ENCODE results near the gene SPACA6.

Gene SPACA6

DNA sequence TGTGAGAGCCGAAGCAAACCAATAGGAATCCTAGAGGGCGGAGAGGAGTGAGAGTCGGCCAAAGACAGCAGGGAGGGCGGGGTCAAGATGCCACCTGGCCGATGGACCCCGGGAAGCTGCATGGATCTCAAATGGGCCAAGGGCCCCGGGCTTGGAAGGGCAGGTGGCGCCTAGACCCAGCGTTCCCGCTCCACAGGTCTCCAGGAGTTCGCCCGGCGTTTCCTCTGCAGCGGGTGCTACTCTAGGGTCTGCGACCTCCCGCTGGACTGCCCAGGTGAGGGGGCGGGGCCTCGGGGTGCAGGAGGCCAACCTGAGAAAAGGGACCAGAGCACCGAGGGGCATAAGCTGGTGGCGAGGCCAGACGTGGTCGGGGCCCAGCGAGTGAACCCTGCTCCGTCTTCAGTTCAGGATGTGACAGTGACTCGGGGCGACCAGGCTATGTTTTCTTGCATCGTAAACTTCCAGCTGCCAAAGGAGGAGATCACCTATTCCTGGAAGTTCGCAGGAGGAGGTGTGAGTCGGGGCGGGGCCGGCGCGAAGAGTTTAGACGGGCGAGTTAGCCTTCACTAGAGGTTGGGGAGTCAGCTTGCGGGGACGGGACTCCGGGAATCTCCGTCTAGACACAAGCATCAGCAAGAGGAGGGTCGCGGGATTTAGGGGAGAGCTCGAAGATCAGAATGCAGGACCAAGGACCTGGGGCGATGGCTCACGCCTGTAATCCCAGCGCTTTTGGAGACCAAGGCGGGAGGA lies 9.9 kb downstream of the SPACA6 start:
- H3K4me1 ChIP-seq (ENCODE audit: control insufficient read depth in 1 of 2, insufficient read depth in 1 of 2, low read depth in 1 of 2, low read length in 1 of 2): peaks cover 36 to 46% of the 10 kb centered on the region in 2 experiments
- TF ChIP-seq, protein P1, sequence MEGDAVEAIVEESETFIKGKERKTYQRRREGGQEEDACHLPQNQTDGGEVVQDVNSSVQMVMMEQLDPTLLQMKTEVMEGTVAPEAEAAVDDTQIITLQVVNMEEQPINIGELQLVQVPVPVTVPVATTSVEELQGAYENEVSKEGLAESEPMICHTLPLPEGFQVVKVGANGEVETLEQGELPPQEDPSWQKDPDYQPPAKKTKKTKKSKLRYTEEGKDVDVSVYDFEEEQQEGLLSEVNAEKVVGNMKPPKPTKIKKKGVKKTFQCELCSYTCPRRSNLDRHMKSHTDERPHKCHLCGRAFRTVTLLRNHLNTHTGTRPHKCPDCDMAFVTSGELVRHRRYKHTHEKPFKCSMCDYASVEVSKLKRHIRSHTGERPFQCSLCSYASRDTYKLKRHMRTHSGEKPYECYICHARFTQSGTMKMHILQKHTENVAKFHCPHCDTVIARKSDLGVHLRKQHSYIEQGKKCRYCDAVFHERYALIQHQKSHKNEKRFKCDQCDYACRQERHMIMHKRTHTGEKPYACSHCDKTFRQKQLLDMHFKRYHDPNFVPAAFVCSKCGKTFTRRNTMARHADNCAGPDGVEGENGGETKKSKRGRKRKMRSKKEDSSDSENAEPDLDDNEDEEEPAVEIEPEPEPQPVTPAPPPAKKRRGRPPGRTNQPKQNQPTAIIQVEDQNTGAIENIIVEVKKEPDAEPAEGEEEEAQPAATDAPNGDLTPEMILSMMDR (IDR thresholded peaks at IDR 0.05): no peak
- peaks cover 43% of the 10 kb centered on the region for H3K27me3 ChIP-seq
- no peaks in the 10 kb centered on the region for H3K9me3 ChIP-seq
- peak overlapping the region; percentile 88 for H3K27ac ChIP-seq
- peak overlapping the region; percentile 72 to 98 for H3K4me3 ChIP-seq (ENCODE audit: low read depth in 1 of 2, low read length in 1 of 2)
- H3K36me3 ChIP-seq: peaks cover 30% of the 10 kb centered on the region

DNA sequence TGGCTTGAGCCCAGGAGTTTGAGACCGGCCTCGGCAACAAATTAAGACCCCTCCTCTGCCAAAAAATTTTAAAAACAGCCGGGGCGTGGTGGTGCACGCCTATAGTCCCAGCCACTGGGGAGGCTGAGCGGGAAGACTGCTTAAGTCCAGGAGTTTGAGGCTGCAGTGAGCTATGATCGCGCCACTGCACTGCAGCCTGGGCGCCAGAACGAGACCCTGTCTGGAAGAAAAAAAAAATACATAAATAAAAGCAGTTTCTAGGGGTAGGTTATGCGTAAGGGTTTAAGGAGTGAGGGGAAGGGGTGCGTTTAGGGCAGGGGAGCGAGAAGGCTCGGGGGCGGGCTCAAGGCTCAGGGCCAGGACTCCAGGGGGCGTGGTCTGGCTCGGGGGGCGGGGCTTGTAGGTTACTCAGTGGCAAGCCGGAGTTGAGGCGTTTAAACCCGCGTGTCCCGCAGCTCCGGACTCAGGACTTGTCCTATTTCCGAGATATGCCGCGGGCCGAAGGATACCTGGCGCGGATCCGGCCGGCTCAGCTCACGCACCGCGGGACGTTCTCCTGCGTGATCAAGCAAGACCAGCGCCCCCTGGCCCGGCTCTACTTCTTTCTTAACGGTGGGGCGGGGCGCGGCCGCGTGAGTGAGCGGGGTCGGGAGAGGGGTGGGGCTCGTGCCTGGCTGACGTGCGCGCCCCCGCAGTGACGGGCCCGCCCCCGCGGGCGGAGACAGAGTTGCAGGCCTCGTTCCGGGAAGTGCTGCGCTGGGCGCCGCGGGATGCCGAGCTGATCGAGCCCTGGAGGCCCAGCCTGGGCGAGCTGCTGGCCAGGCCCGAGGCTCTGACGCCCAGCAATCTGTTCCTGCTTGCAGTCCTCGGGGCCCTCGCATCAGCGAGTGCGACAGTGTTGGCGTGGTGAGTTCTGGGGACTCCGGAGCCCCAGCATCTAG lies 10.7 kb downstream of the SPACA6 start:
- Histone ChIP-seq H3K9me3 (no peaks in the 10 kb centered on the region), H3K36me3 (peaks cover 30% of the 10 kb centered on the region), H3K27ac (peak overlapping the region; percentile 88), H3K4me1 (ENCODE audit: control insufficient read depth in 1 of 2, insufficient read depth in 1 of 2, low read depth in 1 of 2, low read length in 1 of 2) (peaks cover 36 to 46% of the 10 kb centered on the region in 2 experiments), H3K27me3 (peaks cover 40% of the 10 kb centered on the region), H3K4me3 (ENCODE audit: low read depth in 1 of 2, low read length in 1 of 2) (peak overlapping the region; percentile 72 to 98)
- TF ChIP-seq, protein P1 (IDR thresholded peaks at IDR 0.05): peak; percentile 54

DNA sequence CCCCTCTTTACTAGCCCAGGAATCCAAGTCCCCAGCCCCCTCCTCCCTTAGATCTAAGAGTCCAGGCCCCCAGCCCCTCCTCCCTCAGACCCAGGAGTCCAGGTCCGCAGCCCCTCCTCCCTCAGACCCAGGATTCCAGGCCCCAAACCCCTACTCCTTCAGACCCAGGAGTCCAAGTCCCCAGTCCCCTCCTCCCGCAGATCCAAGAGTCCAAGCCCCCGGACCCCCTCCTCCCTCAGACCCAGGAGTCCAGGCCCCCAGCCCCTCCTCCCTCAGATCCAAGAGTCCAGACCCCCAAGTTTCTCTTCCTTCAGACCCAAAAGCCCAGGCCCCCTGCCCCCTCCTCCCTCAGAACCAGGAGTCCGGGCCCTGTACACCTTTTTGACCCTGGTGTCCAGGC lies 11.5 kb downstream of the SPACA6 start:
- peak overlapping the region; percentile 72 to 98 for H3K4me3 ChIP-seq (ENCODE audit: low read depth in 1 of 2, low read length in 1 of 2)
- peak overlapping the region; percentile 88 for H3K27ac ChIP-seq
- H3K36me3 ChIP-seq: peaks cover 30% of the 10 kb centered on the region
- TF ChIP-seq, protein P1 (IDR thresholded peaks at IDR 0.05): no peak
- H3K27me3 ChIP-seq: peaks cover 38% of the 10 kb centered on the region
- peaks cover 36 to 46% of the 10 kb centered on the region in 2 experiments for H3K4me1 ChIP-seq (ENCODE audit: control insufficient read depth in 1 of 2, insufficient read depth in 1 of 2, low read depth in 1 of 2, low read length in 1 of 2)
- no peaks in the 10 kb centered on the region for H3K9me3 ChIP-seq

DNA sequence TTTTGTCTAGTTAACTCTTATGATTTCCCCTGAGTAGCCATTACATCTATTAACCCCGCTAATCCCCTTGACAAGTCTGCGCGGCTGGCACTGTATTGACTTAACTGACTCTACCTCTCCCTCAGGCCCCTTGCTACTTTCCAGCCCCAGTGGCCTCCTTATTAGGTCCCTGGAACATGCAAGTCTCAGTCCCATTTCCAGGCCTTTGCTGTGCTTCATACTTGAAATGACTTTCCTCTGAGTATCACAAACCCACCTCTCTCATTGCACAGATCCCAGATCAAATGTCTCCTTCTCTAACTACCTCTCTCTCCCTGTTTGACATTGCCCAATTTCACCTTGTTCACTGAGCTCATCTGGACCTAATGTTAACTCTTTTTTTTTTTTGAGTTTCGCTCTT lies 13.2 kb downstream of the SPACA6 start:
- Histone ChIP-seq H3K36me3 (peaks cover 30% of the 10 kb centered on the region), H3K9me3 (no peaks in the 10 kb centered on the region), H3K27ac (peak overlapping the region; percentile 88), H3K4me3 (ENCODE audit: low read depth in 1 of 2, low read length in 1 of 2) (peak overlapping the region in 1 of 2 experiments; percentile 27), H3K4me1 (ENCODE audit: control insufficient read depth in 1 of 2, insufficient read depth in 1 of 2, low read depth in 1 of 2, low read length in 1 of 2) (peaks cover 36 to 46% of the 10 kb centered on the region in 2 experiments), H3K27me3 (peaks cover 33% of the 10 kb centered on the region)
- TF ChIP-seq, protein P1 (IDR thresholded peaks at IDR 0.05): no peak

DNA sequence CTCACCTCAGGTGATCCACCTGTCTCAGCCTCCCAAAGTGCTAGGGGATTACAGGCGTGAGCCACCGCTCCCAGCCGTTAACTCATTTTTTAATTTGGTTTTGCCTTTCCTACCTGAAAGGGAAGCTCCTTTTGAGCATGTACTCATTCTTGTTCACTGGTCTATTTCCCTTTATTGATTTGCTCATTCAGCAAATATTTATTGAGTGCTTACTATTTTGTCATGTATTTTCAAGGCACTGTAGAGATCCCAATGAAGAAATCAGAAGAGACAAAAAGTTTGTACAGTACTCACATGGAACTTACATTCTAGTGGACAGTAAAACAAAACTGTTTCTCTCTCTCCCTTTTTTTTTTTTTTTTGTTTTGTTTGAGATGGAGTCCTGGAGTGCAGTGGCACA lies 13.8 kb downstream of the SPACA6 start:
- TF ChIP-seq, protein P1 (IDR thresholded peaks at IDR 0.05): no peak
- peaks cover 40 to 46% of the 10 kb centered on the region in 2 experiments for H3K4me1 ChIP-seq (ENCODE audit: control insufficient read depth in 1 of 2, insufficient read depth in 1 of 2, low read depth in 1 of 2, low read length in 1 of 2)
- H3K27ac ChIP-seq: peak overlapping the region; percentile 88
- H3K27me3 ChIP-seq: peaks cover 27% of the 10 kb centered on the region
- H3K4me3 ChIP-seq (ENCODE audit: low read depth in 1 of 2, low read length in 1 of 2): no peak overlapping the region
- peaks cover 30% of the 10 kb centered on the region for H3K36me3 ChIP-seq
- H3K9me3 ChIP-seq: no peaks in the 10 kb centered on the region

Data from neutrophil (primary cell).